GM21528 (cell line): ENCODE data around the gene ANXA6.

Experiments used
- ATAC-seq: cut with Tn5 transposase; IDR thresholded peaks from one replicate; pipeline ENCODE4 v1.9.1; 2021; ENCODE audit warnings: mild to moderate bottlenecking, moderate library complexity; ENCODE audit not compliant: unreplicated experiment, low FRiP score

ANXA6 gene

GRCh38 chr5:151132963-151133362, 24.6 kb downstream of the ANXA6 start:
- ATAC-seq: no peak

- no peak for ATAC-seq
Observed at GRCh38 chr5:151130922-151131891, 26.4 kb downstream of the ANXA6 start.

GRCh38 chr5:151130235-151130921, 27.2 kb downstream of the ANXA6 start:
- ATAC-seq: no peak

GRCh38 chr5:151128817-151129216, 28.8 kb downstream of the ANXA6 start:
- ATAC-seq: no peak

- ATAC-seq: no peak
Observed at GRCh38 chr5:151127926-151128325, 29.7 kb downstream of the ANXA6 start.

GRCh38 chr5:151126199-151126645, 31.4 kb downstream of the ANXA6 start:
- no peak for ATAC-seq

GRCh38 chr5:151125421-151125820, 32.2 kb downstream of the ANXA6 start:
- no peak for ATAC-seq

GRCh38 chr5:151123897-151124751, 33.5 kb downstream of the ANXA6 start:
- ATAC-seq: peak; percentile 81

GRCh38 chr5:151122828-151123227, 34.8 kb downstream of the ANXA6 start:
- no peak for ATAC-seq

GRCh38 chr5:151121665-151122064, 35.9 kb downstream of the ANXA6 start:
- ATAC-seq: no peak

- no peak for ATAC-seq
Observed at GRCh38 chr5:151121095-151121494, 36.5 kb downstream of the ANXA6 start.

GRCh38 chr5:151118913-151119575, 38.5 kb downstream of the ANXA6 start:
- ATAC-seq: no peak

- no peak for ATAC-seq
Observed at GRCh38 chr5:151115272-151115905, 42.2 kb downstream of the ANXA6 start.

- no peak for ATAC-seq
Observed at GRCh38 chr5:151113651-151114050, 43.9 kb downstream of the ANXA6 start.

GRCh38 chr5:151110992-151111391, 46.6 kb downstream of the ANXA6 start:
- ATAC-seq: no peak

- ATAC-seq: no peak
Observed at GRCh38 chr5:151110122-151110681, 47.4 kb downstream of the ANXA6 start.

- ATAC-seq: no peak
Observed at GRCh38 chr5:151108566-151108965, 49.0 kb downstream of the ANXA6 start.

GRCh38 chr5:151107738-151108520, 49.6 kb downstream of the ANXA6 start:
- no peak for ATAC-seq

GRCh38 chr5:151107084-151107483, 50.5 kb downstream of the ANXA6 start:
- ATAC-seq: no peak
